Mesendoderm (in vitro differentiated cells): ENCODE data around the gene FFAR2.
"Not testable (repeated sequence)": the region's sequence is repeated elsewhere in the genome, so short reads cannot be mapped to it uniquely, and the experiment has no call there.

Source experiments
- DNase-seq: peaks from one replicate; pipeline ENCODE4 v3.0.0; 2013
- H2AK5ac ChIP-seq: 2 replicates; pipeline ENCODE4 v1.6.1; 2013; ENCODE audit warnings: low read length, inconsistent platforms
- H2BK120ac ChIP-seq: 2 replicates; pipeline ENCODE4 v1.6.1; 2013; ENCODE audit warnings: low read depth, mild to moderate bottlenecking, low read length, moderate library complexity, mixed read lengths
- H2BK15ac ChIP-seq: replicated peaks from 2 replicates; pipeline ENCODE4 v1.6.1; 2013; ENCODE audit warnings: low read depth, mild to moderate bottlenecking, moderate library complexity
- H2BK5ac ChIP-seq: 2 replicates; pipeline ENCODE4 v1.6.1; 2013; ENCODE audit warnings: low read length, inconsistent platforms
- H3K18ac ChIP-seq: 2 replicates; pipeline ENCODE4 v1.6.1; 2013; ENCODE audit warnings: mild to moderate bottlenecking, low read length, mixed read lengths
- H3K23ac ChIP-seq: one replicate; pipeline ENCODE4 v1.6.1; 2013; ENCODE audit warnings: low read length
- H3K27ac ChIP-seq: 2 replicates; pipeline ENCODE4 v1.5.1; 2013; ENCODE audit warnings: low read depth, mild to moderate bottlenecking, inconsistent platforms, low read length, moderate library complexity
- H3K27me3 ChIP-seq: 2 replicates; pipeline ENCODE4 v1.6.1; 2013; ENCODE audit warnings: low read length, control low read depth, mild to moderate bottlenecking, inconsistent platforms; ENCODE audit not compliant: insufficient read depth, poor library complexity
- H3K36me3 ChIP-seq: 2 replicates; pipeline ENCODE4 v1.6.1; 2013; ENCODE audit warnings: low read length, inconsistent platforms; ENCODE audit not compliant: control insufficient read depth, insufficient read depth
- H3K4ac ChIP-seq: one replicate; pipeline ENCODE4 v1.6.1; 2013; ENCODE audit warnings: low read depth, mild to moderate bottlenecking, low read length, moderate library complexity
- H3K4me1 ChIP-seq: 2 replicates; pipeline ENCODE4 v1.6.1; 2013; ENCODE audit warnings: low read depth, low read length, inconsistent platforms; ENCODE audit not compliant: control insufficient read depth
- H3K4me2 ChIP-seq: 2 replicates; pipeline ENCODE4 v1.6.1; 2013; ENCODE audit warnings: low read length
- H3K4me3 ChIP-seq: 2 replicates; pipeline ENCODE4 v1.5.1; 2013; ENCODE audit warnings: mild to moderate bottlenecking, low read length
- H3K56ac ChIP-seq: one replicate; pipeline ENCODE4 v1.6.1; 2013; ENCODE audit warnings: low read length
- H3K79me1 ChIP-seq: 2 replicates; pipeline ENCODE4 v1.6.1; 2013; ENCODE audit warnings: low read length, inconsistent platforms
- H3K79me2 ChIP-seq: 2 replicates; pipeline ENCODE4 v1.6.1; 2013; ENCODE audit warnings: mild to moderate bottlenecking, low read length; ENCODE audit not compliant: control insufficient read depth, insufficient read depth
- H3K9ac ChIP-seq: 2 replicates; pipeline ENCODE4 v1.6.1; 2013; ENCODE audit warnings: low read length, inconsistent platforms
- H4K5ac ChIP-seq: one replicate; pipeline ENCODE4 v1.6.1; 2013; ENCODE audit warnings: low read length
- H4K8ac ChIP-seq: one replicate; pipeline ENCODE4 v1.6.1; 2013; ENCODE audit warnings: low read depth, mild to moderate bottlenecking, control low read depth, low read length, moderate library complexity
- WGBS: extraction: QIAGEN DNeasy Blood & Tissue Kit; methylation state at CpG from one replicate; pipeline ENCODE4 v1.1.7; 2013; ENCODE audit warnings: low lambda C conversion rate, missing lambda C conversion rate; ENCODE audit not compliant: insufficient coverage; ENCODE audit errors: extremely low coverage; 5-methylcytosine and 5-hydroxymethylcytosine counted together

Gene FFAR2

GRCh38 chr19:35471946-35472345 lies 23.9 kb downstream of the FFAR2 start:
- H3K27me3 ChIP-seq: no peaks in the 10 kb centered on the region
- H2BK5ac ChIP-seq: peak overlapping the region; percentile 98
- no peaks in the 10 kb centered on the region for H3K36me3 ChIP-seq
- WGBS: no CpG with 5 or more reads among the region's 8 CpGs
- no peak overlapping the region for H3K4ac ChIP-seq
- H3K27ac ChIP-seq: peak overlapping the region; percentile 92
- H3K9ac ChIP-seq: no peak overlapping the region
- peak overlapping the region; percentile 90 for H3K56ac ChIP-seq
- peak overlapping the region; percentile 97 for H2AK5ac ChIP-seq
- H3K79me2 ChIP-seq: no peaks in the 10 kb centered on the region
- no peaks in the 10 kb centered on the region for H3K79me1 ChIP-seq
- no peak overlapping the region for H3K4me3 ChIP-seq
- no peak overlapping the region for H4K8ac ChIP-seq
- H3K4me2 ChIP-seq: no peak overlapping the region
- peak overlapping the region; percentile 83 for H2BK120ac ChIP-seq
- peak overlapping the region; percentile 38 for H3K23ac ChIP-seq
- peak; percentile 46 for DNase-seq
- peaks cover 15% of the 10 kb centered on the region for H3K4me1 ChIP-seq
- peak overlapping the region; percentile 54 for H4K5ac ChIP-seq
- no peak overlapping the region for H2BK15ac ChIP-seq
- H3K18ac ChIP-seq: peak overlapping the region; percentile 78

- H4K8ac ChIP-seq: no peak overlapping the region
- H2AK5ac ChIP-seq: peak overlapping the region; percentile 97
- peak overlapping the region; percentile 35 for H2BK5ac ChIP-seq
- H3K56ac ChIP-seq: no peak overlapping the region
- H3K79me2 ChIP-seq: no peaks in the 10 kb centered on the region
- DNase-seq: no peak
- no peak overlapping the region for H3K4me3 ChIP-seq
- no peak overlapping the region for H3K4me2 ChIP-seq
- no peak overlapping the region for H4K5ac ChIP-seq
- no peak overlapping the region for H2BK15ac ChIP-seq
- WGBS: no CpG with 5 or more reads among the region's 14 CpGs
- H3K36me3 ChIP-seq: no peaks in the 10 kb centered on the region
- no peak overlapping the region for H3K23ac ChIP-seq
- H3K4me1 ChIP-seq: peaks cover 13% of the 10 kb centered on the region
- no peaks in the 10 kb centered on the region for H3K79me1 ChIP-seq
- no peaks in the 10 kb centered on the region for H3K27me3 ChIP-seq
- no peak overlapping the region for H3K18ac ChIP-seq
- no peak overlapping the region for H3K27ac ChIP-seq
- no peak overlapping the region for H3K9ac ChIP-seq
- no peak overlapping the region for H3K4ac ChIP-seq
- no peak overlapping the region for H2BK120ac ChIP-seq
These were observed 26.0 kb downstream of the FFAR2 start for GRCh38 chr19:35474104-35474503.

- peak overlapping the region; percentile 22 for H3K56ac ChIP-seq
- H2BK15ac ChIP-seq, H3K36me3 ChIP-seq, H3K4me2 ChIP-seq, H2BK5ac ChIP-seq, H3K9ac ChIP-seq, H3K79me2 ChIP-seq, DNase-seq, H3K23ac ChIP-seq, H4K5ac ChIP-seq, H3K4ac ChIP-seq, H3K79me1 ChIP-seq, H3K4me3 ChIP-seq, H4K8ac ChIP-seq, H3K18ac ChIP-seq, H2BK120ac ChIP-seq, H3K27me3 ChIP-seq, H3K27ac ChIP-seq: not testable (repeated sequence)
- no CpG with 5 or more reads among the region's 7 CpGs for WGBS
- H3K4me1 ChIP-seq: peaks cover 13% of the 10 kb centered on the region
- peak overlapping the region; percentile 74 for H2AK5ac ChIP-seq
These were observed 26.5 kb downstream of the FFAR2 start for GRCh38 chr19:35474594-35474993.

- Histone ChIP-seq H4K5ac (no peak overlapping the region), H3K4me1 (peaks cover 10% of the 10 kb centered on the region), H3K4ac (no peak overlapping the region), H3K9ac (no peak overlapping the region), H2BK5ac (peak overlapping the region; percentile 17), H3K27me3 (no peaks in the 10 kb centered on the region), H3K79me1 (no peaks in the 10 kb centered on the region), H3K56ac (peak overlapping the region; percentile 44), H3K23ac (no peak overlapping the region), H2AK5ac (peak overlapping the region; percentile 59), H3K36me3 (no peaks in the 10 kb centered on the region), H3K27ac (no peak overlapping the region), H3K18ac (no peak overlapping the region), H2BK120ac (no peak overlapping the region), H3K79me2 (no peaks in the 10 kb centered on the region), H2BK15ac (no peak overlapping the region), H3K4me3 (no peak overlapping the region), H3K4me2 (no peak overlapping the region), H4K8ac (no peak overlapping the region)
- peak; percentile 49 for DNase-seq
- no CpG with 5 or more reads among the region's 4 CpGs for WGBS
These were observed 28.1 kb downstream of the FFAR2 start for GRCh38 chr19:35476149-35476548.

GRCh38 chr19:35478794-35479677 lies 31.0 kb downstream of the FFAR2 start:
- DNase-seq: no peak

More at GRCh38 chr19:35478794-35479677, 31.0 kb downstream of the FFAR2 start:
- Histone ChIP-seq H4K8ac (no peak overlapping the region), H2BK120ac (no peak overlapping the region), H3K4me2 (no peak overlapping the region), H2AK5ac (no peak overlapping the region), H3K36me3 (no peaks in the 10 kb centered on the region), H3K9ac (no peak overlapping the region), H2BK5ac (no peak overlapping the region), H3K79me1 (no peaks in the 10 kb centered on the region), H3K27me3 (no peaks in the 10 kb centered on the region), H3K56ac (peak overlapping the region; percentile 57), H3K27ac (no peak overlapping the region), H3K23ac (no peak overlapping the region), H3K4me1 (peaks cover 5% of the 10 kb centered on the region), H3K18ac (peak overlapping the region; percentile 20), H3K4me3 (no peak overlapping the region), H3K79me2 (no peaks in the 10 kb centered on the region), H4K5ac (no peak overlapping the region), H2BK15ac (no peak overlapping the region), H3K4ac (no peak overlapping the region)
- WGBS: no CpG with 5 or more reads among the region's 21 CpGs
